ENCODE results near the gene MC1R.
"Not testable (repeated sequence)": the region's sequence is repeated elsewhere in the genome, so short reads cannot be mapped to it uniquely, and the experiment has no call there.

MC1R gene

GRCh38 chr16:89912143-89912542 is 6.5 kb upstream of the MC1R start:
- TF ChIP-seq CTCF (conservative IDR thresholded peaks at IDR 0.05), result no peak

GRCh38 chr16:89912627-89913026 is 6.0 kb upstream of the MC1R start:
- H3K27ac ChIP-seq, result no peak overlapping the region
- no peak for TF ChIP-seq CTCF (conservative IDR thresholded peaks at IDR 0.05)

More at GRCh38 chr16:89912143-89912542, 6.5 kb upstream of the MC1R start:
- no peak overlapping the region for H3K27ac ChIP-seq

- no peak for TF ChIP-seq CTCF (conservative IDR thresholded peaks at IDR 0.05)
- no peak overlapping the region for H3K27ac ChIP-seq
Observed at GRCh38 chr16:89913408-89914387, 5.0 kb upstream of the MC1R start.

GRCh38 chr16:89914642-89915285 is 3.9 kb upstream of the MC1R start:
- H3K27ac ChIP-seq, result not testable (repeated sequence)

- no peak overlapping the region for H3K27ac ChIP-seq
- no peak for TF ChIP-seq CTCF (conservative IDR thresholded peaks at IDR 0.05)
Observed at GRCh38 chr16:89915303-89916232, 3.1 kb upstream of the MC1R start.

GRCh38 chr16:89917773-89918452 is 749 bp upstream of the MC1R start:
- H3K27ac ChIP-seq, result peak overlapping the region; percentile 68
- no peak for TF ChIP-seq CTCF (conservative IDR thresholded peaks at IDR 0.05)
